SKM-1 treated with dmso at 0.1 percent for 144 hours (cell line): ENCODE data around the gene PRELP.

Experiments used
- DNase-seq: peaks from one replicate; lab custom pipeline; 2025; ENCODE audit not compliant: unreplicated experiment; lab: John Stamatoyannopoulos, UW

PRELP gene

DNA sequence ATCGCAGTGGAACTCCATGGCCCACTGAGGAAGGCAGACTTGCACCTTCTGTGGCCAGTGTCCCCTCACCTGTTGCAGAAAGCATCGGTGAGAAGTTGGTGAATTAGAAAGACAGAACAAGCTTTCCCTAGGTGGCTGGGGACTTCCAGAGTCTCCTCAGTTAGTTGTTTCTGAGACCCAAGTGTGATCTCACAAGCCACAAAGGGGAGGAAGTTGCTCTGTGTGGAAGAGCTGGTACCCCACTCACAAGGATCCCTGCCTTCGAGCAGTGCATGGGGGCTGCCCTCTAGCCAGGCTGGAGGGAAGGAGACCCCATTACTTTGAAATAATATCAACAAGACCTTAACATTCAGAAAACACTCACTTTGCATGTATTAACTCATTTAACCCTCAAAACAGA, 2.1 kb downstream of the PRELP start:
- DNase-seq: no peak

DNA sequence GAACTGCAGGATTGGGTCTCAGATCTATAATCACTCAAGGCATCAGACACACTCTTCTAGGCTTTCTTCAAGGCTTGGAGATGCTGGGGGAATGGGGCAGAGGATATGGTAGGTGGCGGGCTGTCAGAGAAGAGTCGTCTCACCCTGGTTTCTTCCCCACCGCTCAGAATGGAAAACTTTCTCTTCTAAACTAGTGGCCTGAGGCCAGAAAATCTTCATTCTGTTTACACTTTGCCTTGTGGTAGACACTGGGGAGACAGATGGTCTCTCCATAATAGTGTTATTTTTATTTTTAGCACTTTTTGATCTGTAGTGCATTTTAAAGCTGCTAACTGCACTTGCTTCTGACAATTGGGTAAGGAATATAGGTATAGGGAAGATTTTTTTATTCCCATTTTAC, 2.6 kb downstream of the PRELP start:
- DNase-seq: no peak

DNA sequence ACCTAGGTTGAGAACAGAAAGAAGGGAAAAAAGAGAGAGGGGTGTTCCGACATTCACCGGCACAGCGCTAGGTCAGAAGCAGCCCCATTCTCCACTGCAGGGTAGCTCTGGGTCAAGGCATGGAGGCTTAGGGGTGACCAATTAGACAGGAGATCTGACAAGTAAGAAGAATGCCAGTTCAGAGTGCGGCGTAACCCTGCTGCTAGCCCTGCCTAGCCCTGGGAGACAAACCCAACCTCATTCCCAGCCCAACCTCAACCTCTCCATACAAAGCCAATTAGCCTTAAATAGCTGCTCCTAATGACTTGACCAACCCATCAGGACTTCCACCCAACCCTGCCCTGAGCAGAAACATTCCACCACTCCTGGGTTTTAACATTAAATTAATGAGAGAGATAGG, 3.4 kb downstream of the PRELP start:
- DNase-seq: no peak

DNA sequence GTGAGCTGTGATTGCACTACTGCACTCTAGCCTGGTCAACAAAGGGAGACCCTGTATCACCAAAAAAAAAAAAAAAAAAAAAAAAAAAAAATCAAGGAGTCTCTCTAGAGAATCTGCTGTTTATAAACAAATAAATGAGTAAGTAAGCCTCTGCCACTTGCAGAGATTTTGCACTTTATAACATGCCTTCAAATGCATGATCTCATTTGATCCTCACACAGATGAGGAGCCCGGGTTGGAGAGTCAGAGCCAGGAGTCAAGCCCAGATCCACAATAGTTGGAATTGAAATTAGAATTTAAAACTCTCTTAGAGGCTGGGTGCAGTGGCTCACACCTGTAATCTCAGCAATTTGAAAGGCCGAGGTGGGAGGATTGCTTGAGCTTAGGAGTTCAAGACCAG, 4.0 kb downstream of the PRELP start:
- DNase-seq: no peak

DNA sequence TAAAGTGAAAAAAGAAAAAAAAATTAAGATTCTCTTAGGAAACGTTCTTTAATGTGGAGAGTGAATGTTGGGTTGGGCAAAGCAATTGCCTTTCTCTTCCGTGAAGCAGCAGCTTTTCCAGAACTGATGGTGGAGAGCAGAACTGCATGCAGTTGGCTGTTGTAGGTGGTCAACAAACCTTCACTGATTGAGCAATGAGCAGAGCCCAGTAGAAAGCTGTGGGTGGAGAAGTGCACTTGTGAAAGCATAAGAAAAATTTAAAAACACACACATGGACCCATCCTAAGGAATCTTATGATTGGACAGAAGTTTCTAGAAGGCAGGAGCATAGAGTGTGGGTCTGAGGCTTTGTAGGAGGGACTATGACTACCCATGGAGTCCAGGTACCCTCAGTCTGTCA, 4.5 kb downstream of the PRELP start:
- no peak for DNase-seq

DNA sequence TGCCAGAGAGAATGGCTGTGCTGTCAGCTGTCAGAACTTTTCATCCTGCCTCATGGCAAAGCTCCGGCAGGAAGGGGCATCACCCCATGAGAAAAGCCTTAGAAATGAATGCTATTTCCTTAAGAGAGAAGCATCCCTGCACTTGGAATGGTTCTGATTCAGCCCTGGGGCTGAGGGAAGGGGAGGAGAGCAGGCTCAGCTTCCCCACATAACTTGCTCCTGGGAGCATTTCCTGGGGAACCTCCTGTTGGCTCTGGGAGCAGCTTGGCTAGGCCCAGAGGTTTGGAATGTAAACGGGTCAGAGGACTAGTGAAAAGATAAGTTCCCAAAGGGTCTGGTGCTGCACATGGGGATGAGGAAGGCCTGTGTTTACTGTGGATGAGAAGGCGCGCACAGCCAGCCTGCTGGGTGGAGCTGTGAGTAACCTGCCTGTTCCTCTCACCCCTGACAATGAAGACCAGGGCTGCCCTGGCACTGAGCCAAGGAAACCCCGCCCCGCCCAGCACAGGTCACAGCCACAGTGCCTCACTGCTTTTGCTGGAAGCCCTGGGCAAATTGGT, 5.0 kb downstream of the PRELP start:
- DNase-seq: peak; percentile 43

DNA sequence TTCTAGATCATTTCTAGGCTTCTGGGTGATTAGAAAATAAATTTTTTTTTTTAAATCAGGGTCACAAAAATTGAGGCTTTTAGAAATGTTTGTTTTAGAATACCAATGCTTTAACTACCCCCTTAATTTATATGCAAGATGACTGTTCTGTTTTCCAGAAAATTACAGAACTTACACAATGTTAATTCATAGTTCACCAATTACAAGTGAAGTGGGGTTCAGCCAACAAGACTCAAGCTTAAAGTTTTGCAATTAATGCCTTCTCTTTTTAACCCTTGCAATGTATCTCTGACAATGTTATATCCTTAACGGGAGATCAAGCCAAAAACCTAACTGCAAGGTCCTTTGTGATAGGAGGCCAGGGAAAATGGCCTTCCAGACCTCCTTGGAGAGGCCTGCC, 5.6 kb downstream of the PRELP start:
- no peak for DNase-seq

DNA sequence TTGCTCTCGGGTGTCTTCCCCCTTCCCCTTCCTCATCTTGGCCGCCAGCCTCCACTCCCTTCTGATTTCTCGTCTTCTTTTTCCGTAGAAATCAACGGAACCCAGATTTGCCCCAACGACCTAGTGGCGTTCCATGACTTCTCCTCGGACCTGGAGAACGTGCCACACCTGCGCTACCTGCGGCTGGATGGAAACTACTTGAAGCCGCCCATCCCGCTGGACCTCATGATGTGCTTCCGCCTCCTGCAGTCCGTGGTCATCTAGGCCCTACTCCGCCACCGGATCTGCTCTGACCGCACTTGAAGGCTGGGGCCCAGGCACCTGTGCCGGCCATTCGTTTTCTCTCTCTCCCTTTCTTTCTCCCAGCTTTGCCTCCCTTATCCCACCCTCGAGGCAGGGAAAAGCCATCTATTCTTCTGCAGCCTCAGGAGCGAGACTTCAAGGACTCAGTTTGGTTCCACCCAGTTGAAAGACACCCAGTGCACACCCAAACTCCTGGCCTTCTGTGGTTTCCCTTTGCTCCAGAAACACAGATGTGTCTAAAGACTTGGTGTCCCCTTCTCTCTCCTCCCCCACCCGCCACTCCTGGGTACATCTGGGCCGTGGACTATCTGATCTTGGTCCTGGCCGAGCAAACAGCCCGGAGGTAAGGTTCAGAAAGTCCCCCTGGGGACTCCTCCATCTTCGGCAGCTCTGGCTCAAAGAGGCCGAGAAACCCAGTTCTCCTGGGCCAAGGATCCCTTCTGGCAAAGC, 11.2 kb downstream of the PRELP start:
- DNase-seq: no peak

DNA sequence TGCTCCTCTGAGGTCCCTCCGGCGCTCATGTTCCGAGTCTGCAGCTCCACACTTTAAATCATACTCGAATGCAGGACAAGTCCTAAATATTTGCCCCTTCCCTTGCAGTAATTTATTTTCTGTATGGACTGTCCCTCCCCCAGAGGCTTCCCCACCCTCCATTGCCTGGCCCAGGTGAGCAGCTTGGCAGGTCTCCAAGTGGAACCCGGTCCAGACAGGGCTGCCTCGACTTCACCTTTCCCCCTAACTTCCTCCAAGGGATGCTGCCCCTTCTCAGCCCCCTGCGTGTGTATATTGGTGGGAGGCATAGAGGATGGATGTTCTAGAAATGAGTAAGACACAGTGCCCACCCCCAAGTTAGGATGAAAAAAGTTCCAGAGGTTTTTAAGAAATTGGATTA, 12.9 kb downstream of the PRELP start:
- no peak for DNase-seq

DNA sequence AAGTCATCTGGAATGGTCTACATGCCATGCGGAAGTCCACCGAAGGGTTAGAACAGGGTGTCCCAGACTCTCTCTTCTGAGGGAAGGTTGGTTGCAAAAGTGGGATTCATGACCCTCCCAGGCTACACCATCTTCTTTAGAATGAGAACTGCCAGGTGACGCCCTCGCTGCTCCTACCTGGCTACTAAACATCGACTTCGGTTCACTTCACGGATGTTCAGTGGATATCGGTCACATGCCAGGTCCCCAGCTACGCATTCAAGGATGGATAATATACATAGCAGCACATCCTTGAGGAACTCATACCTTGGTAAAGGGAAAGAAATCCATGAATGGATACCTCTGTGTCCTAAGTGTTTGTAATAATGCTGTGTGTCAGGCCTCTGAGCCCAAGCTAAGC, 15.0 kb downstream of the PRELP start:
- no peak for DNase-seq

DNA sequence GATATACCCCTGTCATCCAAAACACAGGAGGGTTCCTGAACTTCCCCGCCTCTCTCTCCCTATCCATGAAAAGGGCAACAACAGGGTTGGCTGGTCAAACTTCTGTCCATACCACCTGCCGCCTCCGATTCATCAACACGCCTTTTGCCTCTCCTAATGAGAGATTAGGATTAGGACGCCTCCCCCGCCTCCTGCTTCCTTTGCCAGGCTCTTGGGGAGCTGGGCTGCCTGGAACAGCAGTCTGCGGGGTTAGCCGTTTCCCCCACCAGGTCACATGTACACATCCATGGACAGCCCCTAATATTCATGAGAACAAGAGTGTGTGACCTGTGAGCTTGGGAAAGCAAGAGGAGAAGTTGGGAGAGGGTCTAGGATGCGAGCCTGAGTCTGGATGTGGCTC, 16.1 kb downstream of the PRELP start:
- DNase-seq: no peak

DNA sequence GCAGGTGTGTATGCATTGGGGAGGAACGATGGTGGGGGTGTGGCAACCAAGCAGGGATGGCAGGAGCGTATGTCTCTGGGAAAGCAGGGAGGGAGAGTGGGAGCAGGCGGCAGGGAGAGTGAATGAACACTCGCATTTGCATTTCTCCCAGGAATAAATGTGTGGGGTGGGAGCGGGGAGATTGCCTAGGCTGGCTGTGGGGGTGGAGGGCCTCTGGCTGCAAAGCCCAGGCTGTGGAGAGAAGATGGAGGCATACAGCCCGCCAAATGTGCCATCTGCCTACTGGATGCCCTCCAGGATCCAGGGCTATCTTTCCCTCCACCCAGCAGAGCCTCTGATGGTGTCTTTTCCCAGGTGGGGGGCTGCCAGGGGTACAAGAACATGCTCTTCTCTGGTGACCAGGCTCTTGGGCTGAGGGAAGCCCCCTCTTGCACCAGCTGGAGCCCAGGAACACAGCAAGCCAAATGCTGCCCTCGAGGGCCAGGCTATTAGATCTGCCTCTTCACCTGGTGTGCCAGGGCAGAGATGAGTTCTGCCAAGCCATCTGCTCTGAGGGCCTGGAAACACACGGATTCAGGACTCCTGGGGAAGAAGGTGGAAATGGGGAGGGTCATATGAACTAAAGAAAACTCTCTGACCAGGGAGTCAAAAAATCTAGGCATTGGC, 16.6 kb downstream of the PRELP start:
- DNase-seq: no peak

DNA sequence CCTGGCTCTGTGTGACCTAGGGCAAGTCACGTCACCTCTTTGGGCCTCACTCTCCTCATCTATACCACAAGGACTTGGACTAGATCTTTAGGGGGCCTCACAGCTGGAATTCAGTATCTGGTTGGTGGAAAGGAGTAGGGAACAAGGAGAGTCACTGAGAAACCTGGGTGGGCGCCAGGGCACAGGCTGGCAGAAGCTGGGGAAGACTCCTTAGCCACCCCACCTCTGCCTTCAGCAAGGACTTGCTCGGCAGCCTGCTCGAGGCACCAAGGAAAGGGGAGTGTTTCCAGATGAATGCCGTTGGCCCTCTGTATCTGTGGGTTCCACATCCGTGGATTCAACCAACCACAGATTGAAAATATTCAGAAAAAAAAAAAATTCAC, 17.1 kb downstream of the PRELP start:
- DNase-seq: no peak

DNA sequence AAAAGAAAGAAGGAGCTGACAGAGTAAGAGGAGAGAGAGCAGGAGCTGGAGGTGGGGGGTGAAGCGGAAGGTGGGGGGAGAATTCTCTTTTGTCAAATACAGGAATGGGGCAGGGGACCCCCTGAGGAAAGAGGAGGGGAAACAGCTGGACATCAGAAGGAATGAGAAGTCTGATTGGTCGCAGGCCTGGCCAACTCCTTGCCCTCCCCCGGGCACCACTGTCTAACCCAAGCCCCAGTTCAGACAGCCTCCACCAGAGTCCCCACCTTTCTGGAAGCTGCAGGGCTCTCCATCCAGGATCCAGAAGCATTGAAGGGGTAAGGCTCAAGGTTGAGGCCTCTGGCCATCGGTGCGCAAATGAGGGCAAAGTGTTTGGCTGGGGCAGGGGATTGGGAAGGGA, 18.3 kb downstream of the PRELP start, which contains the start of gene OPTC:
TSS of gene OPTC (plus strand) at position 253 of the 400 bp plus-strand sequence. CDS start 1,853 bp downstream, outside the sequence.
- no peak for DNase-seq

DNA sequence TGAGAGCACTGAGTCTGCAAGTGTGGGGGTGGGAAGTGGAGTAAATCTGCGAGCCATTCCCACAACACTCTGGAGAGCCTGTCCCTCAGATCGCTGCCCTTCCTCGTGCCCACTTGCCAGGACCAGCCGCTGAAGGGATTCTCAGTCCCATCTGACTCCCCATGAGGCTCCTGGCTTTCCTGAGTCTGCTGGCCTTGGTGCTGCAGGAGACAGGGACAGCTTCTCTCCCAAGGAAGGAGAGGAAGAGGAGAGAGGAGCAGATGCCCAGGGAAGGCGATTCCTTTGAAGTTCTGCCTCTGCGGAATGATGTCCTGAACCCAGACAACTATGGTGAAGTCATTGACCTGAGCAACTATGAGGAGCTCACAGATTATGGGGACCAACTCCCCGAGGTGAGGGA, 20.2 kb downstream of the PRELP start:
- no peak for DNase-seq

DNA sequence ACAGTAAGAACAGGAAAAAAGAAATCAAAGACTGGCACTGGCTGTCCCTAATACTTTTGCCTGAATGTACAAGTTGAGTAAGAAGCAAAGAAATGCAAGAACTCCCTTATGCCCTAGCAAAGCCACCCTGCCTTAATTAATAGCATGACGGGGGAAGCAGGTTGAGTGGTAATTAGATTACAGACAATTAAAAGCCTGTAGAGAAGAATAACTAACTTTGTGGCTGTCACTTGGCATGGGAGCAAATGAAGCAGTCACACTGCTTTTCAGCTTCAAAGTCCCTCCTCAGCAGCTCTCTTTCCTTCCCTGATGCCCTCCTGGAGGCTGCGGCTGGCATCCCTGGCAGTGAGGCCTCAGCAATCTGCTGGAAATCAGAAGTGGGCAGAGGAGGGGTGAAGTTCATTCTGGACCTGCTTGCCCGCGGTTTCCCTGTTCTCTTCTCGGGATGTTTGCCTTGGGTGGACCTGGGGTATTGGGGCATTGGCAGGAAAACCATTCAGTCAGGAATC, 21.7 kb downstream of the PRELP start:
- DNase-seq: no peak

DNA sequence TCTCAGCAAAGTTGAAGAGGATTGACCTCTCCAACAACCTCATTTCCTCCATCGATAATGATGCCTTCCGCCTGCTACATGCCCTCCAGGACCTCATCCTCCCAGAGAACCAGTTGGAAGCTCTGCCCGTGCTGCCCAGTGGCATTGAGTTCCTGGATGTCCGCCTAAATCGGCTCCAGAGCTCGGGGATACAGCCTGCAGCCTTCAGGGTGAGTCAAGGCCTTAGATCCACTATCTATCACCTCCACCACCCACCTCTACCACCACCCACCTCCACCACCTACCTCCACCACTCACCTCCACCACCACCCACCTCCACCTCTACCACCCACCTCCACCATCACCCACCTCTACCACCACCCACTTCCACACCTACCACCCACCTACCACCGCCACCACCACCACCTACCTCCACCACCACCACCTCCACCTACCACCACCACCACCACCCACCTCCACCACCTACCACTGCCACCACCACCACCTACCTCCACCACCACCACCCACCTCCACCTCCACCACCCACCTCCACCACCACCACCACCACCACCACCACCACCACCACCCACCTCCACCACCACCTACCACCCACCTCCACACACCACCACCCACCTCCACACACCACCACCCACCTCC, 24.2 kb downstream of the PRELP start:
- no peak for DNase-seq

DNA sequence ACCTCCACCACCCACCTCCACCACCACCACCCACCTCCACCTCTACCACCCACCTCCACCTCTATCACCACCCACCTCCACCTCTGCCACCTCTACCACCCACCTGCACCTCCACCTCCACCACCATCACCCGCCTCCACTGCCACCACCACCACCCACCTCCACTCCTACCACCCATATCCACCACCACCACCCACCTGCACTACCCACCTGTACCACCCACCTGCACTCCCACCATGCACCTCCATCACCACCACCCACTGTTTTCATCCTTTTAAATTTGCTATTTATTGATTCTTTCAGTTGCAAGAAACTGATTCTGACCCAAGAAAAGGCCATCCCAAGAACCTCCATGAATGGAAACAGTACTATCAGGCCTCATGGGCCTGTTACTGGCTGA, 24.7 kb downstream of the PRELP start:
- DNase-seq: no peak

DNA sequence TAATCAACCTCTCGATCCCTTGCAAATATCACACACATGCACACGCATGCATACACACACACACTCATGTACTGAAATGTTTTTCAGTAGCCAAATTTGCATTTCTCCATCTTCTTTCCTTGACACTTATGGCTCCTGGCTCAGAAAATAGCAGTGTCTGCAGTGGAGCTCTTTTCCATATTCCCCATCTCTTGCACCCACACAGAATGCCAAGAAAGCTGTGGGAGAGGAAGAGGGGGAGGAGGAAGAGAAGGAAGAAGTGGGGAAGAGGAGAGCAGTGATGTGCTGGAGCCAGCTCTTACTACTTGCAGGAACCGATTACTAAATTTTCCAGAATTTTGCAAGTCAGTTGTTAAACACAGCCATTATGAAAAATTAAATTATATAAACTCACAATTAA, 28.2 kb downstream of the PRELP start:
- no peak for DNase-seq

DNA sequence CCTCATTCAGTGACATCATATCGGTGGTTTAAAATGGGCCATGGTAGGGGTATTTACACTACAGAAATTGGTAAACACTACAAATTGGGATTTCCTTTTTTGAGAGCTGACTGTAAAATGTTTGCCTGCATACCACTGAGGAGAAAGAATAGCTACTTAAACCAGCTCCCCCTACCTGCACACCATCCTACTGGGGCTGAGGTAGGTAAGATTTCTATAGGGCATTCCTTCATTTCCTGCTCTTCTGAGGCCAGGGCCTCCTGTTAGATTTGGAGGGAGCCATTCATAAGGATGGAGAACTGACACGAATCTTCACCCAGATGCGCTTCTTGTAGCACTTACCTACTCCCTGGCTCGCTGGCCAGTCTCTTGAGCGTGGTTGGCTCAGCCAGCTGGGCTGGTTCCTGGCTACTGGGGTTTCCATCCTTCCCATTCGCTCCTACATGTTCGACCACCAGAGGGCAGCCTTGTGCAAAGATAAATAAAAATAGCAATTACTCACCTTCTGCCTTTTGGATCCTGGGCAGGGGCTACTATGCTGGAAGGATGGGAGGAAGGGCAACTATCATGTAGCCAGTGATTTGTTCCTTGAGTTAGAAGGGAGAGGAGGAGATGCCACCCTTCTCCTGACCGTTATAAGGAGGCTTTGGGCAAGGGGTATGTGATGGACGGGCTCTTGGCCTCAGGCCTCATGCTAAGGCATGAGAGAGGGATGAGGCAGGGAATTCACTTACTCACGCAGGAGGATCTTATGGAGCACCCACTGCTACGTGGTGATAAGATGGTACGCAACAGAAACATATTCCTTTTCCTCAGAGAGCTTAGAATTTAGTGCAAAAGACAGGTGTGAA, 29.0 kb downstream of the PRELP start:
- DNase-seq: peak; percentile 87
